ENCODE data around the gene IL12B. TPM values are rescaled to one million over a fixed set of nuclear protein-coding genes. Genes with fewer than 3 reads are reported as not detected.

IL12B gene
- total RNA-seq, 2 experiments from 2014 or later, result not detected

DNA sequence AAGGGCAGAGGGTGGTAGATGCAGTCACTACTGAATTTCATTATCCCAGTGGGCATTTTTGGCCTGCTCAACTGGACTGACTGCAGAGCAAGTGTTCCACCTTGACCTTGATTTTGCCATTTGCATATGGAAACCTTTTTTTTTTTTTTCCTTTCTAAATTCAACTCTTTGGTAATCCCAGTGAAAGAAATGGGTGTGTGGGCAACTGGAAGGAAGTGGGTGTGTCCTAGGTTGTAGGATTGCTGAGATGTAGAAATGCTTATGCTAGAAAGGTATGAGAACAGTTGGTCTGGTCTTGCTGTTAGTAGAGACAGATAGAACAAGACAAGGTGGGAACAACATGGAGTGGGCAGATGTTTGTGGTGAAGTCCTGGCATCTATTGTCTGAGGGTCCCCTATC lies 7.8 kb upstream of the IL12B start:
- ChIA-PET CTCF (interaction anchor here (1.6 kb wide), 1 partner anchor 74 kb away, joined by 5 read pairs; no protein-coding TSS in a partner anchor), POLR2A (no interaction called here)
- Histone ChIP-seq H3K9me3 (ENCODE audit: control insufficient read depth in 1 of 2, insufficient read depth in 1 of 2, low read length in 2 of 2) (no peaks in the 10 kb centered on the region), H3K4me3 (ENCODE audit: low read length) (no peak overlapping the region), H3K4me1 (ENCODE audit: insufficient read depth, low read length) (peaks cover 60% of the 10 kb centered on the region), H3K27me3 (ENCODE audit: control insufficient read depth in 1 of 2, insufficient read depth in 2 of 2, low read length in 2 of 2) (no peaks in the 10 kb centered on the region), H3K27ac (ENCODE audit: low read depth in 1 of 2, low read length in 2 of 2) (peak overlapping the region; percentile 9 to 64), H3K36me3 (ENCODE audit: insufficient read depth, low read length) (no peaks in the 10 kb centered on the region)
- TF ChIP-seq, protein P1, sequence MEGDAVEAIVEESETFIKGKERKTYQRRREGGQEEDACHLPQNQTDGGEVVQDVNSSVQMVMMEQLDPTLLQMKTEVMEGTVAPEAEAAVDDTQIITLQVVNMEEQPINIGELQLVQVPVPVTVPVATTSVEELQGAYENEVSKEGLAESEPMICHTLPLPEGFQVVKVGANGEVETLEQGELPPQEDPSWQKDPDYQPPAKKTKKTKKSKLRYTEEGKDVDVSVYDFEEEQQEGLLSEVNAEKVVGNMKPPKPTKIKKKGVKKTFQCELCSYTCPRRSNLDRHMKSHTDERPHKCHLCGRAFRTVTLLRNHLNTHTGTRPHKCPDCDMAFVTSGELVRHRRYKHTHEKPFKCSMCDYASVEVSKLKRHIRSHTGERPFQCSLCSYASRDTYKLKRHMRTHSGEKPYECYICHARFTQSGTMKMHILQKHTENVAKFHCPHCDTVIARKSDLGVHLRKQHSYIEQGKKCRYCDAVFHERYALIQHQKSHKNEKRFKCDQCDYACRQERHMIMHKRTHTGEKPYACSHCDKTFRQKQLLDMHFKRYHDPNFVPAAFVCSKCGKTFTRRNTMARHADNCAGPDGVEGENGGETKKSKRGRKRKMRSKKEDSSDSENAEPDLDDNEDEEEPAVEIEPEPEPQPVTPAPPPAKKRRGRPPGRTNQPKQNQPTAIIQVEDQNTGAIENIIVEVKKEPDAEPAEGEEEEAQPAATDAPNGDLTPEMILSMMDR (IDR thresholded peaks at IDR 0.05), result no peak
- Mint-ChIP-seq H3K4me3 (peak overlapping the region; percentile 43), H3K27ac (peak overlapping the region; percentile 86), H3K27me3 (no peaks in the 10 kb centered on the region), H3K9me3 (no peaks in the 10 kb centered on the region), H3K4me1 (ENCODE audit: low read depth) (peaks cover 57% of the 10 kb centered on the region), H3K36me3 (ENCODE audit: low read depth) (no peaks in the 10 kb centered on the region)
- peak in 1 of 14 experiments; percentile 44 for DNase-seq
- ATAC-seq (ENCODE audit: poor library complexity), result no peak
- intact Hi-C loops (cut with DNase I, micrococcal nuclease), result loop anchor here in 1 of 2 experiments (10.0 kb wide), 1 partner anchor 77 kb away; no protein-coding TSS in a partner anchor

GRCh38 chr5:159337016-159337955 lies 7.0 kb upstream of the IL12B start:
- peak overlapping the region; percentile 43 for H3K4me3 Mint-ChIP-seq
- peak; percentile 75 for ATAC-seq (ENCODE audit: poor library complexity)
- intact Hi-C loops (cut with DNase I, micrococcal nuclease), result loop anchor here in 1 of 2 experiments (10.0 kb wide), 1 partner anchor 78 kb away; no protein-coding TSS in a partner anchor

DNA sequence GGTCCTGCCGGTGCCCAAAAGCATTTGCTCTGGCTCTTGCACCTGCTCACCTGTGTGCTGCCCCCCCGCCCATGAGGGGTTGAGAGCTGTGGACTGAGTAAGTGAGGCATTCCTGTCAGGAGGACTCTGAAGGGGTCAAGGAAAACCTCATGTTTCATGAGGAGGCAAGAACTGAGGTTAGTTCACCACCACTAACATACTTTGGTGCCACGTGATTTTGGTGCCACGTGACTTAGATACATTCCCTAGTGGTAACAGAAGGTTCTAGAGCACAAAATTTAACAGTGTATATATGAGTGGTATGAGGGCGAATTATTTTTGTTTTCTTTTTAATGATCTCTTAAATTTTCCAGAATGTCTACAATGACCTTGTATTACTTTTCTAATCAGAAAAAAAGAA lies 6.3 kb upstream of the IL12B start:
- no peak overlapping the region for H3K4me3 Mint-ChIP-seq
- H3K4me1 ChIP-seq (ENCODE audit: insufficient read depth, low read length), result peaks cover 53% of the 10 kb centered on the region

More at GRCh38 chr5:159337016-159337955, 7.0 kb upstream of the IL12B start:
- no peaks in the 10 kb centered on the region for H3K36me3 Mint-ChIP-seq (ENCODE audit: low read depth)
- H3K4me1 ChIP-seq (ENCODE audit: insufficient read depth, low read length), result peaks cover 57% of the 10 kb centered on the region
- no peaks in the 10 kb centered on the region for H3K9me3 Mint-ChIP-seq
- no peaks in the 10 kb centered on the region for H3K27me3 ChIP-seq (ENCODE audit: control insufficient read depth in 1 of 2, insufficient read depth in 2 of 2, low read length in 2 of 2)
- no peak overlapping the region for H3K4me3 ChIP-seq (ENCODE audit: low read length)
- H3K27ac ChIP-seq (ENCODE audit: low read depth in 1 of 2, low read length in 2 of 2), result peak overlapping the region; percentile 9 to 64
- no peaks in the 10 kb centered on the region for H3K9me3 ChIP-seq (ENCODE audit: control insufficient read depth in 1 of 2, insufficient read depth in 1 of 2, low read length in 2 of 2)
- POLR2A ChIA-PET, result interaction anchor here (0.6 kb wide), 2 partner anchors 13 to 74 kb away, joined by 3 read pairs; no protein-coding TSS in a partner anchor
- peak overlapping the region; percentile 86 for H3K27ac Mint-ChIP-seq
- TF ChIP-seq, protein P1 (IDR thresholded peaks at IDR 0.05), result no peak
- CTCF ChIA-PET, result interaction anchor here (1.6 kb wide), 1 partner anchor 75 kb away, joined by 5 read pairs; no protein-coding TSS in a partner anchor
- H3K36me3 ChIP-seq (ENCODE audit: insufficient read depth, low read length), result no peaks in the 10 kb centered on the region
- DNase-seq, result peak in 10 of 14 experiments; percentile 8 to 83 (median 43)
- peaks cover 63% of the 10 kb centered on the region for H3K4me1 Mint-ChIP-seq (ENCODE audit: low read depth)
- no peaks in the 10 kb centered on the region for H3K27me3 Mint-ChIP-seq

More for the DNA sequence above, 6.3 kb upstream of the IL12B start:
- Mint-ChIP-seq H3K4me1 (ENCODE audit: low read depth) (peaks cover 63% of the 10 kb centered on the region), H3K36me3 (ENCODE audit: low read depth) (no peaks in the 10 kb centered on the region), H3K27me3 (no peaks in the 10 kb centered on the region), H3K9me3 (no peaks in the 10 kb centered on the region), H3K27ac (peak overlapping the region; percentile 86)
- Histone ChIP-seq H3K36me3 (ENCODE audit: insufficient read depth, low read length) (no peaks in the 10 kb centered on the region), H3K27me3 (ENCODE audit: control insufficient read depth in 1 of 2, insufficient read depth in 2 of 2, low read length in 2 of 2) (no peaks in the 10 kb centered on the region), H3K27ac (ENCODE audit: low read depth in 1 of 2, low read length in 2 of 2) (peak overlapping the region in 1 of 2 donors; percentile 46), H3K9me3 (ENCODE audit: control insufficient read depth in 1 of 2, insufficient read depth in 1 of 2, low read length in 2 of 2) (no peaks in the 10 kb centered on the region), H3K4me3 (ENCODE audit: low read length) (no peak overlapping the region)
- TF ChIP-seq, protein P1 (IDR thresholded peaks at IDR 0.05), result no peak
- CTCF ChIA-PET, result interaction anchor here (1.6 kb wide), 1 partner anchor 76 kb away, joined by 5 read pairs; no protein-coding TSS in a partner anchor
- intact Hi-C loops (cut with DNase I, micrococcal nuclease), result loop anchor here in 1 of 2 experiments (10.0 kb wide), 1 partner anchor 78 kb away; no protein-coding TSS in a partner anchor
- POLR2A ChIA-PET, result interaction anchor here (0.6 kb wide), 2 partner anchors 12 to 75 kb away, joined by 3 read pairs; no protein-coding TSS in a partner anchor
- no peak for DNase-seq
- no peak for ATAC-seq (ENCODE audit: poor library complexity)
